DND-41 (cell line): ENCODE measurements around the gene APOBR.
"Not testable (repeated sequence)": the region's sequence is repeated elsewhere in the genome, so short reads cannot be mapped to it uniquely, and the experiment has no call there.

Experiments
- CTCF ChIP-seq: IDR thresholded peaks from 2 replicates; pipeline ENCODE4 v1.5.1; 2012; ENCODE audit warnings: borderline replicate concordance, low read length, moderate library complexity, mild to moderate bottlenecking; ENCODE audit not compliant: poor library complexity, severe bottlenecking; ENCODE audit errors: extremely low read depth
- EZH2 ChIP-seq: IDR thresholded peaks from 3 replicates; pipeline ENCODE4 v1.6.1; 2012; ENCODE audit warnings: borderline replicate concordance, low read depth, mild to moderate bottlenecking, moderate library complexity, low read length, inconsistent platforms; ENCODE audit not compliant: severe bottlenecking

- not testable (repeated sequence) for TF ChIP-seq CTCF, EZH2
Measured at GRCh38 chr16:28483361-28483760, 11.1 kb upstream of the APOBR start.
